ENCODE measurements around the gene BBS9. TPM values are rescaled to one million over a fixed set of nuclear protein-coding genes. Genes with fewer than 3 reads are reported as not detected.

BBS9 gene
- polyA plus RNA-seq, 1 donor from 2014 or later, result 9.8 TPM

- H3K9ac ChIP-seq (ENCODE audit: low read length), result no peak overlapping the region
- TF ChIP-seq POLR2AphosphoS5 (IDR thresholded peaks at IDR 0.05) (no peak), CTCF (IDR thresholded peaks at IDR 0.05; ENCODE audit: poor library complexity, severe bottlenecking) (no peak), TAF1 (IDR thresholded peaks at IDR 0.05; ENCODE audit: low read depth) (no peak), EZH2 (IDR thresholded peaks at IDR 0.05; ENCODE audit: borderline replicate concordance, insufficient read depth, low read length, poor library complexity, severe bottlenecking) (no peak), MXI1 (conservative IDR thresholded peaks at IDR 0.05; ENCODE audit: poor library complexity, severe bottlenecking) (no peak), REST (IDR thresholded peaks at IDR 0.05; ENCODE audit: borderline replicate concordance) (no peak), RAD21 (conservative IDR thresholded peaks at IDR 0.05) (no peak), EP300 (conservative IDR thresholded peaks at IDR 0.05; ENCODE audit: poor library complexity, severe bottlenecking) (no peak), SMC3 (conservative IDR thresholded peaks at IDR 0.05; ENCODE audit: poor library complexity) (no peak)
- no peaks in the 10 kb centered on the region for H3K9me2 ChIP-seq (ENCODE audit: insufficient read depth, low read length)
- no peak overlapping the region for H3K4me2 ChIP-seq (ENCODE audit: low read length)
- no peaks in the 10 kb centered on the region for H3K9me3 ChIP-seq (ENCODE audit: low read length)
- H3K36me3 ChIP-seq (ENCODE audit: insufficient read depth, low read length), result no peaks in the 10 kb centered on the region
- no peaks in the 10 kb centered on the region for H4K20me1 ChIP-seq (ENCODE audit: insufficient read depth)
- H3K27ac ChIP-seq (ENCODE audit: low read length), result no peak overlapping the region
- no peaks in the 10 kb centered on the region for H3K79me2 ChIP-seq (replicated peaks; ENCODE audit: insufficient read depth, low read length)
- H3F3A ChIP-seq (ENCODE audit: insufficient read depth, low read length, poor library complexity, severe bottlenecking), result no peaks in the 10 kb centered on the region
- H2AFZ ChIP-seq (ENCODE audit: low read depth, low read length), result no peak overlapping the region
- H3K4me3 ChIP-seq (ENCODE audit: low read length), result no peak overlapping the region
- H3K27me3 ChIP-seq (ENCODE audit: insufficient read depth, low read depth, low read length), result no peaks in the 10 kb centered on the region
Observed at GRCh38 chr7:33590916-33591315, 461.6 kb downstream of the BBS9 start.

GRCh38 chr7:33591490-33591889 lies 462.1 kb downstream of the BBS9 start:
- Histone ChIP-seq H3K36me3 (ENCODE audit: insufficient read depth, low read length) (no peaks in the 10 kb centered on the region), H3K9ac (ENCODE audit: low read length) (no peak overlapping the region), H3K9me2 (ENCODE audit: insufficient read depth, low read length) (no peaks in the 10 kb centered on the region), H3K27ac (ENCODE audit: low read length) (no peak overlapping the region), H3K4me2 (ENCODE audit: low read length) (no peak overlapping the region), H3F3A (ENCODE audit: insufficient read depth, low read length, poor library complexity, severe bottlenecking) (no peaks in the 10 kb centered on the region), H3K79me2 (replicated peaks; ENCODE audit: insufficient read depth, low read length) (no peaks in the 10 kb centered on the region), H3K9me3 (ENCODE audit: low read length) (no peaks in the 10 kb centered on the region), H4K20me1 (ENCODE audit: insufficient read depth) (no peaks in the 10 kb centered on the region), H3K27me3 (ENCODE audit: insufficient read depth, low read depth, low read length) (no peaks in the 10 kb centered on the region), H3K4me3 (ENCODE audit: low read length) (no peak overlapping the region), H2AFZ (ENCODE audit: low read depth, low read length) (no peak overlapping the region)
- no peak for TF ChIP-seq CTCF (IDR thresholded peaks at IDR 0.05; ENCODE audit: poor library complexity, severe bottlenecking)
- no peak for TF ChIP-seq EZH2 (IDR thresholded peaks at IDR 0.05; ENCODE audit: borderline replicate concordance, insufficient read depth, low read length, poor library complexity, severe bottlenecking)
- TF ChIP-seq SMC3 (conservative IDR thresholded peaks at IDR 0.05; ENCODE audit: poor library complexity), result no peak
- no peak for TF ChIP-seq REST (IDR thresholded peaks at IDR 0.05; ENCODE audit: borderline replicate concordance)

Measured in neural cell (in vitro differentiated cells).